Mesenchymal stem cell (in vitro differentiated cells and primary cell): ENCODE measurements around the gene SMIM8.
A peak's percentile ranks its signal among the peaks of the same experiment; 100 is the strongest.

Experiments
- DNase-seq: peaks from one replicate; pipeline ENCODE4 v3.0.0-alpha.2; 2013
- H2AFZ ChIP-seq: one replicate; pipeline ENCODE4 v1.6.1; 2013; ENCODE audit warnings: low read depth, mild to moderate bottlenecking, control low read depth, inconsistent platforms, low read length, moderate library complexity
- H2AK5ac ChIP-seq: 2 replicates; pipeline ENCODE4 v1.6.1; 2013; ENCODE audit warnings: low read length, moderate library complexity, mild to moderate bottlenecking, inconsistent platforms; ENCODE audit not compliant: severe bottlenecking
- H2BK120ac ChIP-seq: one replicate; pipeline ENCODE4 v1.6.1; 2013; ENCODE audit warnings: low read depth, mild to moderate bottlenecking, inconsistent platforms, low read length, moderate library complexity
- H2BK12ac ChIP-seq, 2 experiments: one replicate each; pipeline ENCODE4 v1.6.1; 2013; ENCODE audit warnings: inconsistent platforms in 2 of 2, low read length in 2 of 2, mild to moderate bottlenecking in 2 of 2, moderate library complexity in 2 of 2, control low read depth in 1 of 2
- H2BK15ac ChIP-seq: one replicate; pipeline ENCODE4 v1.6.1; 2013; ENCODE audit warnings: mild to moderate bottlenecking, low read depth, inconsistent platforms; ENCODE audit not compliant: poor library complexity, severe bottlenecking
- H2BK5ac ChIP-seq: 2 replicates; pipeline ENCODE4 v1.6.1; 2013; ENCODE audit warnings: low read depth, mild to moderate bottlenecking, low read length, control low read depth, inconsistent platforms; ENCODE audit not compliant: poor library complexity, severe bottlenecking
- H3K14ac ChIP-seq, 2 experiments: one replicate each; pipeline ENCODE4 v1.6.1; 2013; ENCODE audit warnings: inconsistent platforms in 2 of 2, low read length in 2 of 2, control low read depth in 1 of 2, mild to moderate bottlenecking in 1 of 2, moderate library complexity in 1 of 2
- H3K18ac ChIP-seq, 2 experiments: one replicate each; pipeline ENCODE4 v1.6.1; 2013; ENCODE audit warnings: inconsistent platforms in 2 of 2, low read length in 2 of 2, control low read depth in 1 of 2, low read depth in 1 of 2, mild to moderate bottlenecking in 1 of 2
- H3K23ac ChIP-seq, 2 experiments: one replicate each; pipeline ENCODE4 v1.6.1; 2013; ENCODE audit warnings: inconsistent platforms in 2 of 2, low read length in 2 of 2, mild to moderate bottlenecking in 2 of 2, moderate library complexity in 2 of 2, control low read depth in 1 of 2
- H3K27ac ChIP-seq: 2 replicates; pipeline ENCODE4 v1.5.1; 2013; ENCODE audit warnings: mild to moderate bottlenecking, moderate library complexity, low read length, control low read depth, inconsistent platforms; ENCODE audit not compliant: poor library complexity, severe bottlenecking
- H3K27me3 ChIP-seq, 2 experiments: 2 replicates each; pipeline versions ENCODE4 v1.6.1 to v1.7.0; 2013; ENCODE audit warnings: low read length in 2 of 2, mild to moderate bottlenecking in 2 of 2, moderate library complexity in 2 of 2, control low read depth in 1 of 2, inconsistent platforms in 1 of 2; ENCODE audit not compliant: control insufficient read depth in 1 of 2, insufficient read depth in 1 of 2
- H3K36me3 ChIP-seq, 2 experiments: 2 replicates each; pipeline versions ENCODE4 v1.6.1 to v1.7.0; 2013; ENCODE audit warnings: low read length in 2 of 2, control low read depth in 1 of 2, inconsistent platforms in 1 of 2, low read depth in 1 of 2, mild to moderate bottlenecking in 1 of 2; ENCODE audit not compliant: insufficient read depth in 2 of 2, control insufficient read depth in 1 of 2
- H3K4ac ChIP-seq, 2 experiments: one replicate each; pipeline ENCODE4 v1.6.1; 2013; ENCODE audit warnings: inconsistent platforms in 2 of 2, low read length in 2 of 2, mild to moderate bottlenecking in 2 of 2, moderate library complexity in 2 of 2, control low read depth in 1 of 2, low read depth in 1 of 2
- H3K4me1 ChIP-seq: 2 replicates; pipeline ENCODE4 v1.6.1; 2013; ENCODE audit warnings: low read depth, low read length, control low read depth; ENCODE audit not compliant: control insufficient read depth, insufficient read depth
- H3K4me2 ChIP-seq: 2 replicates; pipeline ENCODE4 v1.6.1; 2013; ENCODE audit warnings: low read length, mild to moderate bottlenecking, inconsistent platforms; ENCODE audit not compliant: poor library complexity, severe bottlenecking
- H3K4me3 ChIP-seq, 2 experiments: 2 replicates each; pipeline versions ENCODE4 v1.5.1 to v1.7.0; 2013; ENCODE audit warnings: low read length in 2 of 2, mild to moderate bottlenecking in 2 of 2, control low read depth in 1 of 2, low read depth in 1 of 2; ENCODE audit not compliant: insufficient read depth in 1 of 2
- H3K79me1 ChIP-seq: replicated peaks from 2 replicates; pipeline ENCODE4 v1.6.1; 2013; ENCODE audit warnings: mild to moderate bottlenecking, control low read depth, low read length, inconsistent platforms; ENCODE audit not compliant: poor library complexity, severe bottlenecking
- H3K9ac ChIP-seq: 2 replicates; pipeline ENCODE4 v1.7.0; 2013; ENCODE audit warnings: mild to moderate bottlenecking, low read length, moderate library complexity
- H3K9me3 ChIP-seq: 2 replicates; pipeline ENCODE4 v1.7.0; 2013; ENCODE audit warnings: mild to moderate bottlenecking, low read length; ENCODE audit not compliant: control insufficient read depth
- H4K8ac ChIP-seq: one replicate; pipeline ENCODE4 v1.6.1; 2013; ENCODE audit warnings: inconsistent platforms, mild to moderate bottlenecking, low read length, moderate library complexity
- H4K91ac ChIP-seq: one replicate; pipeline ENCODE4 v1.6.1; 2013; ENCODE audit warnings: mild to moderate bottlenecking, low read length, inconsistent platforms
- WGBS: methylation state at CpG from one replicate; pipeline ENCODE4 v1.1.7; 2013; ENCODE audit warnings: mixed read lengths; 5-methylcytosine and 5-hydroxymethylcytosine counted together

SMIM8 gene

GRCh38 chr6:87384449-87384848 lies 62.1 kb downstream of the SMIM8 start:
- H3K36me3 ChIP-seq, result no peaks in the 10 kb centered on the region
- no peak overlapping the region for H3K9ac ChIP-seq
- H2BK15ac ChIP-seq, result no peak overlapping the region
- no peak overlapping the region for H3K4me3 ChIP-seq
- H2AK5ac ChIP-seq, result no peak overlapping the region
- H3K79me1 ChIP-seq, result no peaks in the 10 kb centered on the region
- no peak overlapping the region for H3K27ac ChIP-seq
- H2AFZ ChIP-seq, result no peak overlapping the region
- no peak for DNase-seq
- WGBS, result 100% methylated on average over 2 of the region's 3 CpGs
- no peak overlapping the region for H3K18ac ChIP-seq
- no peaks in the 10 kb centered on the region for H3K4me1 ChIP-seq
- H3K27me3 ChIP-seq, result no peaks in the 10 kb centered on the region
- no peaks in the 10 kb centered on the region for H3K9me3 ChIP-seq
- H3K4ac ChIP-seq, result no peak overlapping the region
- no peak overlapping the region for H3K23ac ChIP-seq
- no peak overlapping the region for H2BK5ac ChIP-seq
- no peak overlapping the region for H3K4me2 ChIP-seq
- H4K8ac ChIP-seq, result no peak overlapping the region
- no peak overlapping the region for H2BK12ac ChIP-seq
- no peak overlapping the region for H3K14ac ChIP-seq
- H2BK120ac ChIP-seq, result no peak overlapping the region
- H4K91ac ChIP-seq, result no peak overlapping the region

GRCh38 chr6:87391334-87391733 lies 68.9 kb downstream of the SMIM8 start:
- no peak overlapping the region for H3K14ac ChIP-seq
- 25% methylated on average over 2 of the region's 3 CpGs for WGBS
- DNase-seq, result peak; percentile 26
- H2AFZ ChIP-seq, result no peak overlapping the region
- no peak overlapping the region for H2BK120ac ChIP-seq
- H2BK12ac ChIP-seq, result no peak overlapping the region
- H3K4ac ChIP-seq, result no peak overlapping the region
- H2BK15ac ChIP-seq, result no peak overlapping the region
- no peak overlapping the region for H3K23ac ChIP-seq
- H3K18ac ChIP-seq, result no peak overlapping the region
- no peaks in the 10 kb centered on the region for H3K79me1 ChIP-seq
- no peak overlapping the region for H2AK5ac ChIP-seq
- H3K9ac ChIP-seq, result no peak overlapping the region
- H4K8ac ChIP-seq, result no peak overlapping the region
- H3K27ac ChIP-seq, result no peak overlapping the region
- no peak overlapping the region for H4K91ac ChIP-seq
- no peak overlapping the region for H3K4me2 ChIP-seq
- H3K9me3 ChIP-seq, result no peaks in the 10 kb centered on the region
- H3K27me3 ChIP-seq, result no peaks in the 10 kb centered on the region
- H2BK5ac ChIP-seq, result no peak overlapping the region
- no peak overlapping the region for H3K4me3 ChIP-seq
- no peaks in the 10 kb centered on the region for H3K4me1 ChIP-seq
- H3K36me3 ChIP-seq, result no peaks in the 10 kb centered on the region
